GM21619 (cell line): Measurements from ENCODE around the gene SMARCA2.

Experiments used
- ATAC-seq: cut with Tn5 transposase; IDR thresholded peaks from one replicate; pipeline ENCODE4 v1.9.1; 2021; ENCODE audit not compliant: unreplicated experiment

The SMARCA2 gene

GRCh38 chr9:2039294-2040180, 24.4 kb downstream of the SMARCA2 start:
- no peak for ATAC-seq

- no peak for ATAC-seq
Observed at GRCh38 chr9:2040828-2041227, 25.7 kb downstream of the SMARCA2 start.

DNA sequence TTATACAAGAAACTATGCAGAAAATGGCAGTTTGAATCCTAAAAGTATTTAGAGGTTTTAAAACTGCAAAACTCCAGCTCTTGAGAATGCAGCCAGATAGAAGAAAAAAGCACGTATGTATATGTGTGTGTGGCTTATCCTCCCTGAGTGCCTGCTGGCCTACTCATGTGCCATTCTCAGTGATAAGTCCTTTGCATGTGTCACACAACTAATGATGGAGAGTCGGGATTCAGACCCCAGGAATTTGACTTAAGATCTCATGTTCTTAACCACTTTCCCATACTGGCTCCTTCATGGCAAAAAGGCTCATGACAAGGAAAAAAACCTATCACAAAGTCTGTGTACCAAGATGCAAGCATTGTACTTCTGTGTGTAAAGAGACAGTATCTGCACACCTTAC, 26.6 kb downstream of the SMARCA2 start:
- ATAC-seq: no peak

GRCh38 chr9:2043243-2043642, 28.1 kb downstream of the SMARCA2 start:
- no peak for ATAC-seq

DNA sequence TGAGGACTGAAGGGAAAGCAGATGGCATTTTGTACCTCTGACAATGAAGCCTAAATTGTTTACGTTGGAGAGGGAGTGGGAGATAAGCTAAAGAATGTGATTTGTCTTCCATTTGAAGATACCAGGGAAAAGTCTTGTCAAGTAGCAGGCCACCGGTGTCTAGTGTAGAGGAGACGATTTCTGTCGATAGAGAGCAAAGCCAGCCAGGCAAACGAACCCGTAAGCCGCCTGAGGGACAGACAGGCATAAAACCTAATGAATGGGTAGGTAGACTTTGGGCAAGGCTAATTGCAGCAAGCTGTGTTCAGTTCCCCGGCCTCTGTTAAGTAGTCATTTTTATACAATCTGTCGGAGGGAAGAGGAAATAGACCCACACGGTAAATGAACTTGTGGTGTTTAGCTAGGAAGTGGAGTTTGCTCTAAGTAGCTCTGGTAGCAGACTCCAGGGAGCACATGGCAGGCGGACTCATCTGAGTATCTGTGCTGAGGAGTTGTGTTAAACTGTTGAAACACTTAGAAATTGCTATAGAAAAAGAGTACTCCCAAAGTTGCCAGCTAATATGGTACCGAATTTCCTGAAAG, 28.8 kb downstream of the SMARCA2 start:
- no peak for ATAC-seq

DNA sequence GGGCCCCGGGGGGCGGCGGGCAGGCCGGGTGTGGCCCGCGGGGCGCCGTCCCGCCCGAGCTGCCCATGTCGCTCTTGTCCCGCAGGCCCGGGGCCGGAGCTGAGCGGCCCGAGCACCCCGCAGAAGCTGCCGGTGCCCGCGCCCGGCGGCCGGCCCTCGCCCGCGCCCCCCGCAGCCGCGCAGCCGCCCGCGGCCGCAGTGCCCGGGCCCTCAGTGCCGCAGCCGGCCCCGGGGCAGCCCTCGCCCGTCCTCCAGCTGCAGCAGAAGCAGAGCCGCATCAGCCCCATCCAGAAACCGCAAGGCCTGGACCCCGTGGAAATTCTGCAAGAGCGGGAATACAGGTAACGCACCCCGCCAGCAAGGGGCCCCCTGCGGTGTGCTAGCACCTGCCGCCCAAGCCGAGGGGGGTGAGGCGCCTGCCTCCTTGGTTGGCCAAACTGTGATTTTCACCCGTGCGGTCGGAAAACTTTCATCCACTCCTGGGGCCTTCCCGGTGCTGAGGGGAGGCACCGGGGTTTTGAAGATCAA, 32.1 kb downstream of the SMARCA2 start:
- no peak for ATAC-seq

- ATAC-seq: no peak
Observed at GRCh38 chr9:2047916-2048315, 32.8 kb downstream of the SMARCA2 start.

GRCh38 chr9:2050236-2050635, 35.1 kb downstream of the SMARCA2 start:
- ATAC-seq: no peak

DNA sequence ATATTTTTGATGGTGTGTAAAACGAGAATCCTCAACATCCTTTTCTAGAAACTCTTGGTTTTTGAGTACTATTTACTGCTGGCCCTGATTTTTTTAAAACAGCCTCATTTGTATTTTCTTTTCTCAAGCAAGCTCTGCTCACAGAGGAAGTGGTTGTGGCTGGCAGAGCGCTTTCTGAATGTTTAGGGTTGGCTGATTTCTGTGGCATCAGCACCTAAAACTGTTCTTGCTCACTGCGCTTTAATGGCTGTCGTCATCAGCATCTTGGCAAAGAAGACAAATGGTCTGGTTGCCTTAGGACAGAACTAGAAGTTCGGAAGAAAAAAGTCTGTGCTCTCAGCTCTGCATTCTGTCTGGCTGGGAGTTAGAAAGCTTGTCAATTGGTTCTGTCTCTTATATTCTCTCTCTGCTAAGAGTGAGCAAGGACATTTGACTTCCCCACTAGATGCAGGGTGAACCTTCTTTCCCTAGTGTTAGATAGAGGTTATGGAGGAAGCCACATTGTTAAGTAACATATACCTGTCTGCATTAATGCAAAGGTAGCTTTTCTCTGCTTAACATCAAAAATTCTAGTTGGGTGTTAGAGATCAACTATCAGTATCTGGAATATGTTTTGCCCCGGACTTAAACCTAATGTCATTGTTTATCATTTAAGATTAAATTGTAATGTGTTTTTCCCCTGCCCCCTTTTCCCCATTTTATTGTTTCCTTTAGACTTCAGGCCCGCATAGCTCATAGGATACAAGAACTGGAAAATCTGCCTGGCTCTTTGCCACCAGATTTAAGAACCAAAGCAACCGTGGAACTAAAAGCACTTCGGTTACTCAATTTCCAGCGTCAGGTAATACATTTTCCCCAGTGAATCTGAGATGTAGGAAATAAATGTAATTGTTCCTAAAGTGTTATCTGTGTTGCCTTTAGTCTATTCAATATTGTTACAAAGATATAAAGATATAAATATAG, 39.0 kb downstream of the SMARCA2 start:
- ATAC-seq: peak; percentile 86

- ATAC-seq: peak; percentile 31
Observed at GRCh38 chr9:2055203-2055658, 40.1 kb downstream of the SMARCA2 start.

DNA sequence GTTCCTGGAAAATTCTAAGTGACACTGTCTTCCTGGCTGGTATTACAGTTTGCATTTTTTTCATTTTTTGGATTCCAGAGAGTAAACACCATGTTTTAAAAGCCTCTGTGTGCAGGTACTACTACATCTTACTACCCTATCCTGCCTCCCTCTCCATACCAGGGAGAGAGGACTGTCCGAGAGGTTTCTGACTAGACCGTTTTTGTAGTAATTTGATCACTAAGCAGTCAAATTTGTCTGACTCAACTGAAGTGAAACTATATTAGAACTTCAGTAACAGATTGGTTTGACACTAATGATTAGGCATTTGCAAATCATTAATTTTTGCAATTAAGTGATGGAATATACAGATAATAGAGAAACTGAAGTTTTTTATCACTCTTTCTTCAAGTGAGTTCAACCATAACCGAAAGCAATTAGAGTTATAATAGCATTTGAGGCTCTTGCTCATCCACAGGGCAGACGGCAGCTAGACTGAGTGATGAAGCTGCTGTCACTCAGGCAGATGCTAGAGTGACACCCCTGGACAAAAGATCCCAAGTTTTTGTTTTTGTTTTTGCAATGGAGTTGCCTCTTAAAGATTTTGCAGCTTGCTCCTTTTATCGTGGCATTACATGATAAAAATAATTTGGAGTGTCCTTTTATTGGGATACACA, 44.3 kb downstream of the SMARCA2 start:
- peak; percentile 44 for ATAC-seq

DNA sequence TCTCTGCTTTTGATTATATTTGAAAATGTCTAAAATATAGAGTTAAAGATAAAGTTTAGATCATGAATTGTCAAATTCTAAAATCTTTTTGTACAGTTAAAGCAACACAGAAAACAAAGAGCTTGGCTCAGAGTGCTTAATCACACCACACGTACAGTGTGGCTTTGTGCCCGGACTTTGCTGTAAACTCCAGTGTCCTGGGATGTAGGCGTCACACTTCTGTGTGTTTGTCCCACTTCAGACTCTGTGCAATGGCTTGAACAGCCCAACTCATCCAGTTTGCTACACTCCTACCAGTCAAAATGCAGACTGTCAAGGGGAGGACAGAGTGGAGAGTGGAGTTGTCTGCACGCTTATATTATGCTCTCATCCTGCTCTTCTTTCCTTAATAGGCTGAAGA, 45.3 kb downstream of the SMARCA2 start:
- ATAC-seq: no peak

- no peak for ATAC-seq
Observed at GRCh38 chr9:2065704-2066103, 50.6 kb downstream of the SMARCA2 start.

GRCh38 chr9:2066312-2067273, 51.4 kb downstream of the SMARCA2 start:
- no peak for ATAC-seq

GRCh38 chr9:2072752-2073405, 57.7 kb downstream of the SMARCA2 start:
- peak; percentile 76 for ATAC-seq

DNA sequence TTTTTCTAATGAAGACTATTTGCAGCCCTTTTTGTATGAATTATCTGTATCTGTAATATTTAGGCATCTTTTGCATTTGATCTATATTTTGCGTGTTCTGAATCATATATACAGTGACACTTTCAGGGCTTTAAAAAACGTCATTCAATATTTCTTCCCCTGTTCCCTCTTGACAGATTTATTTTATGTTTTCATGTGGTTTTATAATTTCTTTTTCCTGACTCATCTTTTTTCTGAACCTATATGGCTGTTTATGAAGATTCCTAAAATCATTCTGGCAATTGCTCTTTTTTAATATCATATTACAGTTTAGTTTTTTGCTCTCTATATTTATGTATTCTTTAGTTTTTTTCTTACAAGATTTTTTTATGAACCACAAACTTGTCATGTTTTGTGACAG, 67.6 kb downstream of the SMARCA2 start:
- no peak for ATAC-seq

- no peak for ATAC-seq
Observed at GRCh38 chr9:2083479-2083878, 68.3 kb downstream of the SMARCA2 start.

DNA sequence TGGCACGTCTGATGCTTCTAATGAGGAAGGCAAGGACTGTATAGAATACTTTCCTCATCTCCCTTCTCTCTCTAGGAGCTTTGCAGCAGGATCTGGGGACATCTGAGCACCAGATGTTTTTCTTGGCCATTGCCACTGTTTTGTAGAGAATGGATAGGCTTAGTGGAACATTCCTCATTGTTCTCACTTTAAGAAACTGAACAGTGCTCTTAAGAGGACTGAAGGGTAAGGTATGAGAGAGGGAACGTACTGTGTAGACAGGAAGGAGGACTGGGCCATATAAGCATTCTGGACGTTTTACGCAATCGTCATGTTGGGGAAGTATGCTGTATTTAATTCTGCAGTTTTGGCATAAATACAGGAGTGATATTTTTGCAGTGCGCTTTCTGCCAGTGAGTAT, 70.6 kb downstream of the SMARCA2 start:
- no peak for ATAC-seq

GRCh38 chr9:2086116-2086515, 71.0 kb downstream of the SMARCA2 start:
- ATAC-seq: no peak
